K562 (cell line): ENCODE measurements around the gene WDR20. TPM values are rescaled to one million over a fixed set of nuclear protein-coding genes. Genes with fewer than 3 reads are reported as not detected.
"Not testable (repeated sequence)": the region's sequence is repeated elsewhere in the genome, so short reads cannot be mapped to it uniquely, and the experiment has no call there.

Experiments used
- ATAC-seq: fragments of 200-7000 bp; cut with Tn5 transposase; 3 replicates; pipeline ENCODE4 v1.9.1; 2020; ENCODE audit warnings: moderate library complexity
- BruUV-seq: library from RNA; stranded (reverse); fragments of 400-500 nt; replicated peaks from 2 replicates; lab custom pipeline; 2021; lab: Mats Ljungman, UMichigan
- CTCF ChIA-PET: fragments of 300-600 bp; formaldehyde crosslinking; extraction: SDS; loops from one replicate; lab custom pipeline; 2021; ENCODE audit warnings: low intra/inter-chr PET ratio; lab: Yijun Ruan, JAX
- POLR2A ChIA-PET: fragments of 300-600, 350-650 bp; sonication (Branson Sonifier 250); formaldehyde crosslinking; extraction: SDS; loops from one replicate; lab custom pipeline; 2021; ENCODE audit warnings: antibody characterized with exemption, inconsistent platforms; lab: Yijun Ruan, JAX
- DNase-seq, 4 experiments: peaks; one replicate each; pipeline versions ENCODE4 v3.0.0 to v3.0.0-alpha.2; 2011 to 2018; ENCODE audit warnings: low spot score in 3 of 4, mixed read lengths in 3 of 4; ENCODE audit errors: extremely low read depth in 1 of 4
- FAIRE-seq: peaks from 2 replicates; lab custom pipeline; 2011; peaks lifted over from hg19 to GRCh38; lab: Jason Lieb, UNC
- H2AFZ ChIP-seq: 2 replicates; pipeline ENCODE4 v1.6.0; 2011; ENCODE audit warnings: low read depth, low read length, control low read depth, inconsistent platforms
- H3K27ac ChIP-seq: fragments of 200-600 bp; 3 replicates; pipeline ENCODE4 v1.8.0; 2011; ENCODE audit warnings: low read depth, mild to moderate bottlenecking, control low read depth, inconsistent platforms, low read length, moderate library complexity, mixed read lengths; ENCODE audit errors: extremely low read depth
- H3K27me3 ChIP-seq, 2 experiments: fragments of 300-600 bp in 1 of 2; 2 replicates in 1 of 2; 3 replicates in 1 of 2; pipeline versions ENCODE4 v1.6.0 to v1.8.0; 2011; ENCODE audit warnings: inconsistent platforms in 2 of 2, low read length in 2 of 2, mild to moderate bottlenecking in 1 of 2, mixed read lengths in 1 of 2, moderate library complexity in 1 of 2; ENCODE audit not compliant: control insufficient read depth in 2 of 2, insufficient read depth in 2 of 2
- H3K36me3 ChIP-seq: fragments of 300-600 bp; 3 replicates; pipeline ENCODE4 v1.8.0; 2011; ENCODE audit warnings: mild to moderate bottlenecking, low read length, inconsistent platforms; ENCODE audit not compliant: control insufficient read depth, insufficient read depth
- H3K4me1 ChIP-seq, 2 experiments: fragments of 200-600 bp in 1 of 2; replicated peaks in 1 of 2; 2 replicates in 1 of 2; 3 replicates in 1 of 2; pipeline versions ENCODE4 v1.5.1 to v1.8.0; 2011; ENCODE audit warnings: inconsistent platforms in 2 of 2, low read length in 2 of 2, mild to moderate bottlenecking in 1 of 2, mixed read lengths in 1 of 2, moderate library complexity in 1 of 2; ENCODE audit not compliant: control insufficient read depth in 2 of 2, insufficient read depth in 2 of 2
- H3K4me2 ChIP-seq: 2 replicates; pipeline ENCODE4 v1.6.1; 2011; ENCODE audit warnings: low read length, control low read depth, inconsistent platforms, mixed read lengths; ENCODE audit not compliant: insufficient read depth
- H3K4me3 ChIP-seq: fragments of 200-600 bp; sonication (generic), shearing (Covaris generic); 2 replicates; pipeline ENCODE4 v1.5.1; 2016; ENCODE audit warnings: control low read depth, inconsistent platforms
- H3K79me2 ChIP-seq: fragments of 200-600 bp; 3 replicates; pipeline ENCODE4 v1.8.0; 2011; ENCODE audit warnings: low read length, inconsistent platforms; ENCODE audit not compliant: control insufficient read depth, insufficient read depth
- H3K9ac ChIP-seq, 2 experiments: 2 replicates each; pipeline versions ENCODE4 v1.6.0 to v1.6.1; 2011; ENCODE audit warnings: low read depth in 2 of 2, low read length in 2 of 2, control low read depth in 1 of 2, inconsistent platforms in 1 of 2, mild to moderate bottlenecking in 1 of 2, mixed read lengths in 1 of 2; ENCODE audit not compliant: insufficient read depth in 1 of 2
- H3K9me1 ChIP-seq: one replicate; pipeline ENCODE4 v1.6.0; 2011; ENCODE audit warnings: inconsistent platforms, mild to moderate bottlenecking, low read length, moderate library complexity; ENCODE audit not compliant: control insufficient read depth, insufficient read depth
- H3K9me3 ChIP-seq: replicated peaks from 2 replicates; pipeline ENCODE4 v1.5.1; 2011; ENCODE audit warnings: low read depth, low read length, inconsistent platforms; ENCODE audit not compliant: control insufficient read depth, insufficient read depth
- H4K20me1 ChIP-seq: replicated peaks from 2 replicates; pipeline ENCODE4 v1.6.1; 2011; ENCODE audit warnings: low read length, inconsistent platforms, mixed read lengths; ENCODE audit not compliant: control insufficient read depth, insufficient read depth
- CBX3 ChIP-seq, 2 experiments: IDR thresholded peaks; 1 replicate in 1 of 2; 2 replicates in 1 of 2; pipeline ENCODE4 v1.6.1; 2012; ENCODE audit warnings: inconsistent platforms in 2 of 2, low read length in 2 of 2, borderline replicate concordance in 1 of 2, control low read depth in 1 of 2
- ZNF444 ChIP-seq: fragments of 250-450 bp; sonication (Bioruptor Pico); IDR thresholded peaks from 2 replicates; pipeline ENCODE4 v1.4.0; 2020; ENCODE audit warnings: mild to moderate bottlenecking, moderate library complexity
- WGBS: fragments of 100-300 bp; shearing (Covaris generic); methylation state at CpG from one replicate; pipeline ENCODE4 v1.1.6; 2016; ENCODE audit warnings: low coverage, mixed read lengths; ENCODE audit not compliant: insufficient coverage; ENCODE audit errors: missing lambda C conversion rate; 5-methylcytosine and 5-hydroxymethylcytosine counted together
- in situ Hi-C: fragments of 300-500 bp; cut with MboI; formaldehyde crosslinking; loops from 4 replicates; pipeline ENCODE4 v1.15.0; 2018; ENCODE audit warnings: inconsistent platforms, mixed read lengths
- intact Hi-C: fragments of 100-400 bp; cut with micrococcal nuclease; formaldehyde crosslinking; loops from 2 replicates; pipeline ENCODE4 v1.14.2; 2022
- polyA plus RNA-seq, 8 experiments: library from polyadenylated mRNA; depleted of rRNA in 4 of 8; stranded (reverse) in 5 of 8; unstranded in 3 of 8; fragments of >200 nt; fragmentation: Nextera tagmentation in 2 of 8; fragmentation: Illumina TruSeq in 1 of 8; extraction: Ambion mirVana in 2 of 8; extraction: Trizol in 1 of 8; gene quantifications; 2 replicates each; pipeline versions ENCODE4 v1.2.1 to v1.2.3, GENCODE V29; 2011 to 2014; ENCODE audit warnings: inconsistent platforms in 1 of 8, missing spikeins in 1 of 8
- total RNA-seq, 7 experiments: library from RNA; depleted of rRNA in 6 of 7; stranded (reverse); fragments of >200 nt in 6 of 7; fragmentation: Illumina TruSeq in 2 of 7; extraction: Trizol in 2 of 7; gene quantifications; 2 replicates each; pipeline versions ENCODE4 v1.2.1 to v1.2.3, GENCODE V29; 2011 to 2021; ENCODE audit warnings: low replicate concordance in 1 of 7

WDR20 gene
- total and polyA plus RNA-seq, 9 of the 15 experiments (the other 6 are each of a cell fraction or from before 2014, with no cell fraction given): 7.0 to 15.3 (median 11.8) TPM

GRCh38 chr14:102241147-102241546, 101.5 kb downstream of the WDR20 start:
- no peak for FAIRE-seq
- CTCF ChIA-PET: no interaction called here

DNA sequence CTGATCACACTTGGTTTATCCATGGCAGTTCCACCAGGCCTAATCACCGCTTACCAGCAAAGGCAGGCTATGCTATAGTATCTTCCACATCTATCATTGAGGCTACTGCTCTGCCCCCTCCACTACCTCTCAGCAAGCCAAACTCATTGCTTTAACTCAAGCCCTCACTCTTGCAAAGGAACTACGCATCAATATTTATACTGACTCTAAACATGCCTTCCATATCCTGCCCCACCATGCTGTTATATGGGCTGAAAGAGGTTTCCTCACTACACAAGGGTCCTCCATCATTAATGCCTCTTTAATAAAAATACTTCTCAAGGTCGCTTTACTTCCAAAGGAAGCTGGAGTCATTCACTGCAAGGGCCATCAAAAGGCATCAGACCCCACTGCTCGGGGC, 104.1 kb downstream of the WDR20 start:
- H3K9me3 ChIP-seq, in situ Hi-C loops, intact Hi-C loops, H3K79me2 ChIP-seq, ATAC-seq, FAIRE-seq, H3K4me3 ChIP-seq, BruUV-seq, H3K9me1 ChIP-seq, H3K36me3 ChIP-seq, H3K27ac ChIP-seq, H4K20me1 ChIP-seq, DNase-seq, H3K27me3 ChIP-seq, H3K4me1 ChIP-seq, H3K9ac ChIP-seq, H2AFZ ChIP-seq, H3K4me2 ChIP-seq: not testable (repeated sequence)
- ChIA-PET POLR2A (interaction anchor here (0.6 kb wide), 1 partner anchor 29 kb away, joined by 4 read pairs; no protein-coding TSS in a partner anchor), CTCF (interaction anchor here (0.6 kb wide), 1 partner anchor 16 kb away, joined by 4 read pairs; no protein-coding TSS in a partner anchor)
- WGBS: 56% methylated on average over 4 of the region's 4 CpGs
- TF ChIP-seq CBX3 (IDR thresholded peaks at IDR 0.05; ENCODE audit: borderline replicate concordance in 1 of 2, low read length in 2 of 2): 0 out of 3 replicates have a peak, but pooled peaks of 1 of the 2 experiments have one; percentile 40
- TF ChIP-seq, all 486 proteins: peak for 1; not testable (repeated sequence) for 485

More at GRCh38 chr14:102241147-102241546, 101.5 kb downstream of the WDR20 start:
- BruUV-seq: no TSS peak
- Histone ChIP-seq H4K20me1 (no peaks in the 10 kb centered on the region), H3K4me3 (no peak overlapping the region), H3K27ac (no peak overlapping the region), H3K36me3 (no peaks in the 10 kb centered on the region), H3K9me1 (no peaks in the 10 kb centered on the region), H3K9ac (no peak overlapping the region), H3K79me2 (no peaks in the 10 kb centered on the region), H2AFZ (no peak overlapping the region), H3K4me2 (no peak overlapping the region), H3K27me3 (no peaks in the 10 kb centered on the region), H3K9me3 (no peaks in the 10 kb centered on the region), H3K4me1 (no peaks in the 10 kb centered on the region)
- intact Hi-C loops (no loop called here), in situ Hi-C loops (no loop called here)
- DNase-seq (no peak), ATAC-seq (no peak)
- TF ChIP-seq ZNF444 (CRISPR knock-in tag): no peak
- 19% methylated on average over 4 of the region's 4 CpGs for WGBS
- POLR2A ChIA-PET: no interaction called here
